ENCODE results near the gene MACO1.
"Not testable (repeated sequence)": the region's sequence is repeated elsewhere in the genome, so short reads cannot be mapped to it uniquely, and the experiment has no call there.

MACO1 gene

GRCh38 chr1:25500694-25501093, 70.0 kb downstream of the MACO1 start:
- no peak for DNase-seq

GRCh38 chr1:25501235-25502058, 70.8 kb downstream of the MACO1 start:
- DNase-seq, result no peak

- no peak for DNase-seq
Observed at GRCh38 chr1:25502957-25503356, 72.3 kb downstream of the MACO1 start.

- DNase-seq, result peak; percentile 46
Observed at GRCh38 chr1:25503551-25504426, 73.1 kb downstream of the MACO1 start.

- no peak for DNase-seq
Observed at GRCh38 chr1:25504706-25505595, 74.3 kb downstream of the MACO1 start.

GRCh38 chr1:25505656-25506385, 75.1 kb downstream of the MACO1 start:
- DNase-seq, result no peak

- not testable (repeated sequence) for DNase-seq
Observed at GRCh38 chr1:25506566-25507463, 76.1 kb downstream of the MACO1 start.

GRCh38 chr1:25513666-25514065, 83.0 kb downstream of the MACO1 start:
- no peak for DNase-seq

- no peak for DNase-seq
Observed at GRCh38 chr1:25515033-25515432, 84.3 kb downstream of the MACO1 start.

GRCh38 chr1:25516686-25517085, 86.0 kb downstream of the MACO1 start:
- DNase-seq, result no peak

GRCh38 chr1:25517476-25518394, 87.0 kb downstream of the MACO1 start:
- DNase-seq, result no peak

GRCh38 chr1:25519624-25520023, 88.9 kb downstream of the MACO1 start:
- no peak for DNase-seq

GRCh38 chr1:25520446-25521061, 89.9 kb downstream of the MACO1 start:
- DNase-seq, result no peak

- DNase-seq, result no peak
Observed at GRCh38 chr1:25522031-25522655, 91.4 kb downstream of the MACO1 start.

GRCh38 chr1:25523542-25523941, 92.8 kb downstream of the MACO1 start:
- DNase-seq, result no peak

- DNase-seq, result no peak
Observed at GRCh38 chr1:25524568-25525360, 94.1 kb downstream of the MACO1 start.

GRCh38 chr1:25525361-25525688, 94.6 kb downstream of the MACO1 start:
- DNase-seq, result no peak

- no peak for DNase-seq
Observed at GRCh38 chr1:25526753-25527152, 96.1 kb downstream of the MACO1 start.
